Sigmoid colon (tissue), 3 donors: ENCODE data around the gene CELF1.

Source experiments
- CTCF ChIP-seq, 4 experiments: fragments of 450-650 bp in 3 of 4; fragments of 200-600 bp in 1 of 4; IDR thresholded peaks; one replicate each; pipeline ENCODE4 v1.5.1; 2016 to 2019; ENCODE audit warnings: antibody characterized with exemption in 4 of 4, mild to moderate bottlenecking in 3 of 4, moderate library complexity in 2 of 4
- POLR2A ChIP-seq, 2 donors: fragments of 450-650 bp; IDR thresholded peaks; one replicate each; pipeline ENCODE4 v1.6.1; 2016; ENCODE audit warnings: antibody characterized with exemption in 2 of 2, mild to moderate bottlenecking in 2 of 2, moderate library complexity in 2 of 2

DNA sequence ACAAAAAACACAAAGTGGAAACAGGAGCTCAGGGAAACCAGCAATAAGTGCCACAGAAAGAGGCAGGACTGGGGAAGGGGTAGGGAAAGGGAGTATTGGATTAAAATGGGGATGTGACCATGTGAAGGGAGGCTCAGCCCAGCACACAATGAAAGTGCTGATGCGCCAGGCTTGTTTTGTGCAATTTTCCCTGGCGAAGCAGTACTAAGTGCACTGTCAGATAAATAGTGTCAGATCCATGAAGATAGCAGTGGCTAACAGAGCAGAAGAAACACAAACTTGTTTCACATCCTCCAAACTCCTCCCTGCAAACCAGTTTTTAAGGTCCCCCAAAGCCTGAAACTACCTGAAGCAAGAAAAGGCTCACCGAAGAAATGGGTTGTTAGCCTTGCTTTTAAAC lies 53.3 kb downstream of the CELF1 start:
- TF ChIP-seq CTCF (IDR thresholded peaks at IDR 0.05) (no peak), POLR2A (IDR thresholded peaks at IDR 0.05) (no peak)
